NCI-H2227 (cell line): ENCODE results near the gene CAND2.
"Not testable (repeated sequence)": the region's sequence is repeated elsewhere in the genome, so short reads cannot be mapped to it uniquely, and the experiment has no call there.

Experiments
- DNase-seq: peaks from one replicate; lab custom pipeline; 2025; ENCODE audit not compliant: unreplicated experiment; lab: John Stamatoyannopoulos, UW

Gene CAND2

GRCh38 chr3:12828751-12829150 is 32.3 kb downstream of the CAND2 start:
- DNase-seq, result no peak

GRCh38 chr3:12829404-12829803 is 32.9 kb downstream of the CAND2 start:
- DNase-seq, result no peak

- DNase-seq, result no peak
Measured at GRCh38 chr3:12829886-12830784, 33.7 kb downstream of the CAND2 start.

GRCh38 chr3:12830785-12831156 is 34.3 kb downstream of the CAND2 start:
- DNase-seq, result no peak

- no peak for DNase-seq
Measured at GRCh38 chr3:12831301-12831866, 34.9 kb downstream of the CAND2 start.

- DNase-seq, result no peak
Measured at GRCh38 chr3:12832350-12833221, 36.1 kb downstream of the CAND2 start.

- DNase-seq, result no peak
Measured at GRCh38 chr3:12833222-12834161, 37.0 kb downstream of the CAND2 start.

- DNase-seq, result no peak
Measured at GRCh38 chr3:12835052-12835665, 38.7 kb downstream of the CAND2 start.

GRCh38 chr3:12837295-12837986 is 41.0 kb downstream of the CAND2 start:
- no peak for DNase-seq

- DNase-seq, result no peak
Measured at GRCh38 chr3:12838179-12838965, 41.9 kb downstream of the CAND2 start.

GRCh38 chr3:12839156-12839946 is 42.9 kb downstream of the CAND2 start:
- no peak for DNase-seq

GRCh38 chr3:12840148-12840547 is 43.7 kb downstream of the CAND2 start:
- not testable (repeated sequence) for DNase-seq

GRCh38 chr3:12840591-12841148 is 44.2 kb downstream of the CAND2 start:
- DNase-seq, result no peak

GRCh38 chr3:12841149-12841969 is 44.9 kb downstream of the CAND2 start, which contains the start of gene RPL32:
Gene RPL32 (minus strand): TSS chr3:12841565. CDS start chr3:12840237, 1,328 bp downstream.
- DNase-seq, result peak; percentile 92

GRCh38 chr3:12841970-12842328 is 45.5 kb downstream of the CAND2 start:
- DNase-seq, result no peak

- DNase-seq, result no peak
Measured at GRCh38 chr3:12842469-12842868, 46.0 kb downstream of the CAND2 start.

- no peak for DNase-seq
Measured at GRCh38 chr3:12845811-12846210, 49.3 kb downstream of the CAND2 start.
